HG02885 (cell line): ENCODE results near the gene RAB3GAP1.

Source experiments
- ATAC-seq: cut with Tn5 transposase; IDR thresholded peaks from one replicate; pipeline ENCODE4 v1.9.1; 2021; ENCODE audit warnings: mild to moderate bottlenecking; ENCODE audit not compliant: unreplicated experiment, poor library complexity

The RAB3GAP1 gene

GRCh38 chr2:135202751-135203150 is 150.7 kb downstream of the RAB3GAP1 start:
- no peak for ATAC-seq

- ATAC-seq, result no peak
Observed at GRCh38 chr2:135203944-135204343, 151.9 kb downstream of the RAB3GAP1 start.

- no peak for ATAC-seq
Observed at GRCh38 chr2:135208016-135208415, 155.9 kb downstream of the RAB3GAP1 start.

- no peak for ATAC-seq
Observed at GRCh38 chr2:135212757-135213156, 160.7 kb downstream of the RAB3GAP1 start.

GRCh38 chr2:135218426-135218825 is 166.3 kb downstream of the RAB3GAP1 start:
- no peak for ATAC-seq

GRCh38 chr2:135219226-135219625 is 167.1 kb downstream of the RAB3GAP1 start:
- ATAC-seq, result no peak
